GM20000 (cell line): ENCODE data around the gene ESYT1.

ENCODE experiments used
- DNase-seq: peaks from one replicate; pipeline ENCODE4 v3.0.0; 2012; ENCODE audit warnings: low spot score
- TF ChIP-seq, protein P1 (sequence below): IDR thresholded peaks from 2 replicates; pipeline ENCODE4 v1.5.1; 2012; ENCODE audit warnings: mild to moderate bottlenecking, control low read depth; ENCODE audit errors: extremely low read depth, missing control alignments

The ESYT1 gene

DNA sequence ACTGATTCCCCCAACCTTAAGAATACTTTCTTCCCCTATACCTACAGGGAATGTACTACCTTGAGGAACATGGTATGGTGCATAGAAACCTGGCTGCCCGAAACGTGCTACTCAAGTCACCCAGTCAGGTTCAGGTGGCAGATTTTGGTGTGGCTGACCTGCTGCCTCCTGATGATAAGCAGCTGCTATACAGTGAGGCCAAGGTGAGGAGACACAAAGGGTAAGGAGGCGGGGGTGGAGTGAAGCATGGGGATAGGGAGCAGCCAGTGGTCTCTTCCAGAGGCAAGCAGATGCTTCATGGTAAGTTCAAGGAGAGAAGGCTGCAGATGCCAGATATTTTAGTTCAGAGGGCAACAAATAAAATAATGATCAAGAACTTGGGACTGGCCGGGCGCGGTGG, 30.3 kb upstream of the ESYT1 start:
- TF ChIP-seq, protein P1, sequence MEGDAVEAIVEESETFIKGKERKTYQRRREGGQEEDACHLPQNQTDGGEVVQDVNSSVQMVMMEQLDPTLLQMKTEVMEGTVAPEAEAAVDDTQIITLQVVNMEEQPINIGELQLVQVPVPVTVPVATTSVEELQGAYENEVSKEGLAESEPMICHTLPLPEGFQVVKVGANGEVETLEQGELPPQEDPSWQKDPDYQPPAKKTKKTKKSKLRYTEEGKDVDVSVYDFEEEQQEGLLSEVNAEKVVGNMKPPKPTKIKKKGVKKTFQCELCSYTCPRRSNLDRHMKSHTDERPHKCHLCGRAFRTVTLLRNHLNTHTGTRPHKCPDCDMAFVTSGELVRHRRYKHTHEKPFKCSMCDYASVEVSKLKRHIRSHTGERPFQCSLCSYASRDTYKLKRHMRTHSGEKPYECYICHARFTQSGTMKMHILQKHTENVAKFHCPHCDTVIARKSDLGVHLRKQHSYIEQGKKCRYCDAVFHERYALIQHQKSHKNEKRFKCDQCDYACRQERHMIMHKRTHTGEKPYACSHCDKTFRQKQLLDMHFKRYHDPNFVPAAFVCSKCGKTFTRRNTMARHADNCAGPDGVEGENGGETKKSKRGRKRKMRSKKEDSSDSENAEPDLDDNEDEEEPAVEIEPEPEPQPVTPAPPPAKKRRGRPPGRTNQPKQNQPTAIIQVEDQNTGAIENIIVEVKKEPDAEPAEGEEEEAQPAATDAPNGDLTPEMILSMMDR: no peak
- DNase-seq: no peak

DNA sequence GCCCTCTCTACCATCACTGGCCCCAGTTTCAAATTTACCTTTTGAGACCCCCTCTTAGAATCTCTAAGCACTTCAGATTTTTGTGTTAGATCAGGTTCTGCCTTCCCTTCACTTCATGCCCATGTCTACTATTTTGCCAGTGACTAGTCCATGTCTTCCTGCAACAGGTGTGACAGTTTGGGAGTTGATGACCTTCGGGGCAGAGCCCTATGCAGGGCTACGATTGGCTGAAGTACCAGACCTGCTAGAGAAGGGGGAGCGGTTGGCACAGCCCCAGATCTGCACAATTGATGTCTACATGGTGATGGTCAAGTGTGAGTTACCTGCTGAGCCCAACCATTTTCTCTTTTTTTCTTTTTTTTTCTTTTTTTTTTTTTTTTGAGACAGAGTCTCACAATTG, 29.5 kb upstream of the ESYT1 start:
- TF ChIP-seq, protein P1: no peak
- no peak for DNase-seq

DNA sequence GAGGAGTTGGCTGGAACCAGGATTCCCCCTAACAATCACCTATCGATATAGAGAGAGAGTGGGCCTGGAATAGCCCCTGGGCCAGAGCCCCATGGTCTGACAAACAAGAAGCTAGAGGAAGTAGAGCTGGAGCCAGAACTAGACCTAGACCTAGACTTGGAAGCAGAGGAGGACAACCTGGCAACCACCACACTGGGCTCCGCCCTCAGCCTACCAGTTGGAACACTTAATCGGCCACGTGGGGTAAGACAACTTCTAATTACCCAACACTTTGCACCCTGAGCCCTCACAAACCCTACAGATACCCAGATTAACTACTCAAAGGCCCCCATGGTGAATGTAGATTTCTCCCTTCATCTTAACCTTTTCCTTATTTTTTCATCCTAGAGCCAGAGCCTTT, 28.3 kb upstream of the ESYT1 start:
- TF ChIP-seq, protein P1: no peak
- no peak for DNase-seq

- TF ChIP-seq, protein P1: no peak
- no peak for DNase-seq
These were observed 27.0 kb upstream of the ESYT1 start for GRCh38 chr12:56101045-56101444.

DNA sequence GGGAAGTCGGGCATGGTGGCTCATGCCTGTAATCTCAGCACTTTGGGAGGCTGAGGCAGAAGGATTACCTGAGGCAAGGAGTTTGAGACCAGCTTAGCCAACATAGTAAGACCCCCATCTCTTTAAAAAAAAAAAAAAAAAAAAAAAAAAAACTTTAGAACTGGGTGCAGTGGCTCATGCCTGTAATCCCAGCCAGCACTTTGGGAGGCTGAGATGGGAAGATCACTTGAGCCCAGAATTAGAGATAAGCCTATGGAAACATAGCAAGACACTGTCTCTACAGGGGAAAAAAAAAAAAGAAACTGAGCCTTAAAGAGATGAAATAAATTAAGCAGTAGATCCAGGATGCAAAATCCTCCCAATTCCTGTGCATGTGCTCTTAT, 25.4 kb upstream of the ESYT1 start:
- TF ChIP-seq, protein P1: no peak
- DNase-seq: no peak

GRCh38 chr12:56103066-56103711, 24.9 kb upstream of the ESYT1 start:
- TF ChIP-seq, protein P1: no peak
- no peak for DNase-seq

- TF ChIP-seq, protein P1: no peak
These were observed 24.3 kb upstream of the ESYT1 start for GRCh38 chr12:56103823-56104108.

More at GRCh38 chr12:56103823-56104108, 24.3 kb upstream of the ESYT1 start:
- DNase-seq: no peak
